GM23338 (cell line): ENCODE results near the gene TNFSF10. TPM values are rescaled to one million over a fixed set of nuclear protein-coding genes. Genes with fewer than 3 reads are reported as not detected.
A peak's percentile ranks its signal among the peaks of the same experiment; 100 is the strongest.

Experiments used
- ATAC-seq: fragments of 200-7000 bp; cut with Tn5 transposase; 3 replicates; pipeline ENCODE4 v1.9.1; 2020
- DNase-seq: peaks from one replicate; pipeline ENCODE4 v3.0.0-alpha.2; 2015; ENCODE audit warnings: low spot score
- H2AFZ ChIP-seq: fragments of 200-600 bp; sonication (generic); 2 replicates; pipeline ENCODE4 v1.8.0; 2016; ENCODE audit warnings: antibody characterized with exemption, mild to moderate bottlenecking, moderate library complexity
- H3F3A ChIP-seq: fragments of 200-600 bp; sonication (generic); replicated peaks from 2 replicates; pipeline ENCODE4 v1.8.0; 2017; ENCODE audit warnings: antibody characterized with exemption, mixed run types, low read depth
- H3K27ac ChIP-seq: fragments of 200-600 bp; sonication (generic); 2 replicates; pipeline ENCODE4 v1.6.1; 2016; ENCODE audit warnings: low read depth
- H3K27me3 ChIP-seq: fragments of 200-600 bp; sonication (generic); 2 replicates; pipeline ENCODE4 v1.8.0; 2016; ENCODE audit warnings: mild to moderate bottlenecking, mixed run types, moderate library complexity; ENCODE audit not compliant: insufficient read depth
- H3K36me3 ChIP-seq: fragments of 200-600 bp; sonication (generic); 2 replicates; pipeline ENCODE4 v1.8.0; 2016; ENCODE audit warnings: mild to moderate bottlenecking; ENCODE audit not compliant: insufficient read depth
- H3K4me1 ChIP-seq: fragments of 200-600 bp; sonication (generic); 2 replicates; pipeline ENCODE4 v1.8.0; 2016; ENCODE audit warnings: mild to moderate bottlenecking, moderate library complexity; ENCODE audit not compliant: insufficient read depth
- H3K4me2 ChIP-seq: fragments of 200-600 bp; sonication (generic); 2 replicates; pipeline ENCODE4 v1.7.1; 2017; ENCODE audit warnings: mixed run types
- H3K4me3 ChIP-seq: fragments of 200-600 bp; sonication (generic); 2 replicates; pipeline ENCODE4 v1.6.1; 2016; ENCODE audit warnings: mixed run types
- H3K79me2 ChIP-seq: fragments of 200-600 bp; sonication (generic); replicated peaks from 2 replicates; pipeline ENCODE4 v1.8.0; 2017; ENCODE audit warnings: mild to moderate bottlenecking; ENCODE audit not compliant: insufficient read depth
- H3K9me2 ChIP-seq: fragments of 200-600 bp; sonication (generic); 2 replicates; pipeline ENCODE4 v1.8.0; 2017; ENCODE audit not compliant: insufficient read depth
- H4K20me1 ChIP-seq: fragments of 200-600 bp; sonication (generic); replicated peaks from 2 replicates; pipeline ENCODE4 v1.8.0; 2017; ENCODE audit warnings: mild to moderate bottlenecking; ENCODE audit not compliant: insufficient read depth
- H3K27ac Mint-ChIP-seq: 2 replicates; pipeline ENCODE4 v1.8.0; 2020; ENCODE audit warnings: inconsistent platforms, mild to moderate bottlenecking, moderate library complexity, mixed read lengths
- H3K27me3 Mint-ChIP-seq: 3 replicates; pipeline ENCODE4 v1.8.0; 2022; ENCODE audit warnings: low read depth, mild to moderate bottlenecking, moderate library complexity, mixed read lengths, inconsistent platforms; ENCODE audit not compliant: insufficient read depth, poor library complexity
- H3K36me3 Mint-ChIP-seq: 3 replicates; pipeline ENCODE4 v1.8.0; 2021; ENCODE audit warnings: low read depth, mild to moderate bottlenecking, inconsistent platforms, moderate library complexity, mixed read lengths
- H3K4me1 Mint-ChIP-seq: 3 replicates; pipeline ENCODE4 v1.8.0; 2020; ENCODE audit warnings: mild to moderate bottlenecking, inconsistent platforms, mixed read lengths
- H3K4me3 Mint-ChIP-seq: 3 replicates; pipeline ENCODE4 v1.8.0; 2021; ENCODE audit warnings: moderate library complexity, mild to moderate bottlenecking, inconsistent platforms, mixed read lengths
- H3K9me3 Mint-ChIP-seq: 3 replicates; pipeline ENCODE4 v1.8.0; 2020; ENCODE audit warnings: moderate library complexity, mild to moderate bottlenecking, inconsistent platforms, mixed read lengths
- CREB1 ChIP-seq: fragments of 250-450 bp; sonication (Bioruptor Pico); IDR thresholded peaks from 2 replicates; pipeline ENCODE4 v1.5.0; 2020; ENCODE audit warnings: low read depth, mild to moderate bottlenecking, moderate library complexity
- EZH2phosphoT487 ChIP-seq: fragments of 200-600 bp; sonication (generic); IDR thresholded peaks from one replicate; pipeline ENCODE4 v1.8.1; 2018; ENCODE audit warnings: antibody characterized with exemption; ENCODE audit not compliant: unreplicated experiment
- JUNB ChIP-seq: IDR thresholded peaks from one replicate; pipeline ENCODE4 v1.6.1; 2016; ENCODE audit warnings: antibody characterized with exemption; ENCODE audit not compliant: unreplicated experiment
- NANOG ChIP-seq: IDR thresholded peaks from 2 replicates; pipeline ENCODE4 v1.6.1; 2016; ENCODE audit warnings: antibody characterized with exemption, borderline replicate concordance
- POLR2AphosphoS5 ChIP-seq: IDR thresholded peaks from 2 replicates; pipeline ENCODE4 v1.6.1; 2016; ENCODE audit warnings: antibody characterized with exemption, low read depth
- STAT1 ChIP-seq: IDR thresholded peaks from one replicate; pipeline ENCODE4 v1.6.1; 2016; ENCODE audit warnings: antibody characterized with exemption; ENCODE audit not compliant: unreplicated experiment
- ZNF114 ChIP-seq: fragments of 250-450 bp; sonication (Bioruptor Pico); IDR thresholded peaks from 2 replicates; pipeline ENCODE4 v1.5.0; 2020; ENCODE audit warnings: mild to moderate bottlenecking, moderate library complexity
- polyA plus RNA-seq: library from polyadenylated mRNA; unstranded; fragments of >200 nt; fragmentation: Nextera tagmentation; extraction: Ambion mirVana; gene quantifications from 2 replicates; pipeline ENCODE4 v1.2.1, GENCODE V29; 2016
- total RNA-seq: library from RNA; depleted of rRNA; stranded (reverse); fragments of >200 nt; shearing (Covaris generic); gene quantifications from 2 replicates; pipeline ENCODE4 v1.2.3, GENCODE V29; 2014
- TF ChIP-seq, protein P1 (sequence below), 2 experiments: fragments of 200-600 bp in 1 of 2; sonication (generic) in 1 of 2; conservative IDR thresholded peaks; 2 replicates each; pipeline versions ENCODE4 v1.5.1 to v1.6.1; 2016 to 2017; ENCODE audit warnings: antibody characterized with exemption in 2 of 2, low read depth in 2 of 2, mild to moderate bottlenecking in 2 of 2, moderate library complexity in 1 of 2
- TF ChIP-seq, protein P2 (sequence below): IDR thresholded peaks from 2 replicates; pipeline ENCODE4 v1.6.1; 2016; ENCODE audit warnings: antibody characterized with exemption
- TF ChIP-seq, protein P3 (sequence below): IDR thresholded peaks from one replicate; pipeline ENCODE4 v1.6.1; 2018; ENCODE audit warnings: antibody characterized with exemption; ENCODE audit not compliant: unreplicated experiment

The TNFSF10 gene
- total and polyA plus RNA-seq, 2 experiments from 2014 or later: 0.27 TPM; not detected in 1

DNA sequence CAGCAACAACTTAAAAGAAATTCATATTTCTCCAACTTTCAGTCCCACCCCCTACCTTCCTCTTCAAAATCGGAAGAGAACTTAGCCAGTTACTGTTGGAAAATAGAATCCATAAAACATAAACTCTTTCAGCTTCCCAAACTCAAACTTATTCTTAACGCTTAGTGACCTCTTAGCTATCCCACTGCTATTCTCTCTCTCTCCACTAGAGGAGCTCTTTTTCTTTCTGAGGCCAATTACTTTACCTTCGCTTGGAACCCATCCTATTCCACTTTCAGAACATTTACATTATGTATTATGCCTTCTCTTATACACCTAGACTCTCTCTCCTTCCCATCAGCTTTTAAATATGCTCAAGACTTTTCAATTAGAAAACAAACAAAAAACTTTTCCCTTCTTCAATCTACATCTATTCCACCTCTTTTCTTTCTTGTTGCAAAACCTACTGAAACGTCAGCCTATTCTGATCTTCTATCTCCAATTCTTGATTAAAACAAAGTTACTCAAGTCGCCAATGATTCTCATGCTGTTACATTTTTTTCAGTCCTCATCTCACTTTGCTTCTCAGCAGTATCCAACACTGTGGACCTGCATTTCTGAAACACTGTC lies 61.6 kb downstream of the TNFSF10 start:
- TF ChIP-seq, protein P1, sequence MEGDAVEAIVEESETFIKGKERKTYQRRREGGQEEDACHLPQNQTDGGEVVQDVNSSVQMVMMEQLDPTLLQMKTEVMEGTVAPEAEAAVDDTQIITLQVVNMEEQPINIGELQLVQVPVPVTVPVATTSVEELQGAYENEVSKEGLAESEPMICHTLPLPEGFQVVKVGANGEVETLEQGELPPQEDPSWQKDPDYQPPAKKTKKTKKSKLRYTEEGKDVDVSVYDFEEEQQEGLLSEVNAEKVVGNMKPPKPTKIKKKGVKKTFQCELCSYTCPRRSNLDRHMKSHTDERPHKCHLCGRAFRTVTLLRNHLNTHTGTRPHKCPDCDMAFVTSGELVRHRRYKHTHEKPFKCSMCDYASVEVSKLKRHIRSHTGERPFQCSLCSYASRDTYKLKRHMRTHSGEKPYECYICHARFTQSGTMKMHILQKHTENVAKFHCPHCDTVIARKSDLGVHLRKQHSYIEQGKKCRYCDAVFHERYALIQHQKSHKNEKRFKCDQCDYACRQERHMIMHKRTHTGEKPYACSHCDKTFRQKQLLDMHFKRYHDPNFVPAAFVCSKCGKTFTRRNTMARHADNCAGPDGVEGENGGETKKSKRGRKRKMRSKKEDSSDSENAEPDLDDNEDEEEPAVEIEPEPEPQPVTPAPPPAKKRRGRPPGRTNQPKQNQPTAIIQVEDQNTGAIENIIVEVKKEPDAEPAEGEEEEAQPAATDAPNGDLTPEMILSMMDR (conservative IDR thresholded peaks at IDR 0.05; ENCODE audit: low read depth in 2 of 2): peak; percentile 67 to 93
- TF ChIP-seq, protein P2, sequence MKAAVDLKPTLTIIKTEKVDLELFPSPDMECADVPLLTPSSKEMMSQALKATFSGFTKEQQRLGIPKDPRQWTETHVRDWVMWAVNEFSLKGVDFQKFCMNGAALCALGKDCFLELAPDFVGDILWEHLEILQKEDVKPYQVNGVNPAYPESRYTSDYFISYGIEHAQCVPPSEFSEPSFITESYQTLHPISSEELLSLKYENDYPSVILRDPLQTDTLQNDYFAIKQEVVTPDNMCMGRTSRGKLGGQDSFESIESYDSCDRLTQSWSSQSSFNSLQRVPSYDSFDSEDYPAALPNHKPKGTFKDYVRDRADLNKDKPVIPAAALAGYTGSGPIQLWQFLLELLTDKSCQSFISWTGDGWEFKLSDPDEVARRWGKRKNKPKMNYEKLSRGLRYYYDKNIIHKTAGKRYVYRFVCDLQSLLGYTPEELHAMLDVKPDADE: no peak
- H3K4me2 ChIP-seq: no peak overlapping the region
- H4K20me1 ChIP-seq: no peaks in the 10 kb centered on the region
- no peaks in the 10 kb centered on the region for H3F3A ChIP-seq
- peak; percentile 64 for ATAC-seq
- peaks cover 4% of the 10 kb centered on the region; the same call in 1 of the 2 replicates for H3K4me1 ChIP-seq
- no peaks in the 10 kb centered on the region; the same call in 1 of the 2 replicates for H3K9me2 ChIP-seq
- H2AFZ ChIP-seq: no peak overlapping the region
- no peaks in the 10 kb centered on the region for H3K36me3 Mint-ChIP-seq
- H3K36me3 ChIP-seq: no peaks in the 10 kb centered on the region
- DNase-seq: peak; percentile 71
- H3K27me3 ChIP-seq: no peaks in the 10 kb centered on the region
- H3K27ac ChIP-seq: no peak overlapping the region
- H3K79me2 ChIP-seq: no peaks in the 10 kb centered on the region
- H3K4me3 Mint-ChIP-seq: no peak overlapping the region
- no peaks in the 10 kb centered on the region for H3K4me1 Mint-ChIP-seq
- H3K27me3 Mint-ChIP-seq: no peaks in the 10 kb centered on the region
- no peak overlapping the region for H3K27ac Mint-ChIP-seq
- H3K4me3 ChIP-seq: no peak overlapping the region
- no peaks in the 10 kb centered on the region for H3K9me3 Mint-ChIP-seq

DNA sequence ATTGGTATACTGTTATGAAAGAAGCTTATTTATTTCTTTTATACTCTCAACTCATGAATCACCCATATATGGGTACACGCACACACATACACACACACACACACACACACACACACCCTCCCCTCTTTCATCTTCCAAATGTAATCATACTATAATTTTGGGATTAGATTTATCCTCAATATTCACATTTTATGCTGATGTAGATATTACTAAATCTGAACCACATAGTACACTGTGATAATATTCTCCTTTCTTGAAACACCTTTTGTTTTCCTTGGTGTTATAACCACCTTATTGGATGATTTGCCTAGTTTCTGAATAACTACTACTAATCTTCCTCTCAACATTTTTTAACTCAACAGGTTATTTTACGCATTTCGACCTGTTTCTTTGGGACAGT lies 66.8 kb downstream of the TNFSF10 start:
- Mint-ChIP-seq H3K27ac (no peak overlapping the region), H3K9me3 (no peaks in the 10 kb centered on the region), H3K4me3 (no peak overlapping the region), H3K36me3 (no peaks in the 10 kb centered on the region), H3K4me1 (no peaks in the 10 kb centered on the region), H3K27me3 (no peaks in the 10 kb centered on the region)
- Histone ChIP-seq H3K27ac (no peak overlapping the region), H4K20me1 (no peaks in the 10 kb centered on the region), H3K4me2 (no peak overlapping the region), H3K4me3 (no peak overlapping the region), H3K79me2 (no peaks in the 10 kb centered on the region), H3K27me3 (peaks cover 4% of the 10 kb centered on the region; the same call in 1 of the 2 replicates), H3F3A (no peaks in the 10 kb centered on the region), H3K36me3 (no peaks in the 10 kb centered on the region), H3K4me1 (peaks cover 4% of the 10 kb centered on the region; the same call in 1 of the 2 replicates), H2AFZ (no peak overlapping the region), H3K9me2 (no peaks in the 10 kb centered on the region; the same call in 1 of the 2 replicates)
- DNase-seq: no peak
- ATAC-seq: no peak
- TF ChIP-seq, protein P2: no peak
- TF ChIP-seq JUNB: no peak
- no peak for TF ChIP-seq EZH2phosphoT487
- TF ChIP-seq, protein P1 (conservative IDR thresholded peaks at IDR 0.05; ENCODE audit: low read depth in 2 of 2): no peak
- no peak for TF ChIP-seq CREB1 (CRISPR knock-in tag)
- TF ChIP-seq, protein P3, sequence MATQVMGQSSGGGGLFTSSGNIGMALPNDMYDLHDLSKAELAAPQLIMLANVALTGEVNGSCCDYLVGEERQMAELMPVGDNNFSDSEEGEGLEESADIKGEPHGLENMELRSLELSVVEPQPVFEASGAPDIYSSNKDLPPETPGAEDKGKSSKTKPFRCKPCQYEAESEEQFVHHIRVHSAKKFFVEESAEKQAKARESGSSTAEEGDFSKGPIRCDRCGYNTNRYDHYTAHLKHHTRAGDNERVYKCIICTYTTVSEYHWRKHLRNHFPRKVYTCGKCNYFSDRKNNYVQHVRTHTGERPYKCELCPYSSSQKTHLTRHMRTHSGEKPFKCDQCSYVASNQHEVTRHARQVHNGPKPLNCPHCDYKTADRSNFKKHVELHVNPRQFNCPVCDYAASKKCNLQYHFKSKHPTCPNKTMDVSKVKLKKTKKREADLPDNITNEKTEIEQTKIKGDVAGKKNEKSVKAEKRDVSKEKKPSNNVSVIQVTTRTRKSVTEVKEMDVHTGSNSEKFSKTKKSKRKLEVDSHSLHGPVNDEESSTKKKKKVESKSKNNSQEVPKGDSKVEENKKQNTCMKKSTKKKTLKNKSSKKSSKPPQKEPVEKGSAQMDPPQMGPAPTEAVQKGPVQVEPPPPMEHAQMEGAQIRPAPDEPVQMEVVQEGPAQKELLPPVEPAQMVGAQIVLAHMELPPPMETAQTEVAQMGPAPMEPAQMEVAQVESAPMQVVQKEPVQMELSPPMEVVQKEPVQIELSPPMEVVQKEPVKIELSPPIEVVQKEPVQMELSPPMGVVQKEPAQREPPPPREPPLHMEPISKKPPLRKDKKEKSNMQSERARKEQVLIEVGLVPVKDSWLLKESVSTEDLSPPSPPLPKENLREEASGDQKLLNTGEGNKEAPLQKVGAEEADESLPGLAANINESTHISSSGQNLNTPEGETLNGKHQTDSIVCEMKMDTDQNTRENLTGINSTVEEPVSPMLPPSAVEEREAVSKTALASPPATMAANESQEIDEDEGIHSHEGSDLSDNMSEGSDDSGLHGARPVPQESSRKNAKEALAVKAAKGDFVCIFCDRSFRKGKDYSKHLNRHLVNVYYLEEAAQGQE: no peak
- TF ChIP-seq STAT1: no peak
- TF ChIP-seq NANOG: no peak
- no peak for TF ChIP-seq POLR2AphosphoS5
- no peak for TF ChIP-seq ZNF114
